K562 (cell line): Measurements from ENCODE around the gene PDE12.

Experiments used
- BCOR ChIP-seq: fragments of 450-650 bp; IDR thresholded peaks from 2 replicates; pipeline ENCODE4 v1.6.1; 2016
- CHD1 ChIP-seq: fragments of 200-600 bp; sonication (generic); IDR thresholded peaks from one replicate; pipeline ENCODE4 v1.6.1; 2012; ENCODE audit warnings: mild to moderate bottlenecking, moderate library complexity, low read length, inconsistent platforms
- CHD2 ChIP-seq: IDR thresholded peaks from 2 replicates; pipeline ENCODE4 v1.6.1; 2011; ENCODE audit warnings: low read depth, low read length
- EGR1 ChIP-seq: fragments of 450-650 bp; conservative IDR thresholded peaks from 2 replicates; pipeline ENCODE4 v1.6.1; 2017; ENCODE audit warnings: mild to moderate bottlenecking
- FOXJ3 ChIP-seq: sonication (generic); formaldehyde crosslinking; IDR thresholded peaks from 2 replicates; pipeline ENCODE4 v1.4.0; 2020; ENCODE audit warnings: mild to moderate bottlenecking, missing genetic modification reagents
- GABPA ChIP-seq: fragments of 200-800 bp; sonication (Bioruptor generic); conservative IDR thresholded peaks from 2 replicates; pipeline ENCODE4 v1.6.1; 2016; ENCODE audit warnings: low read depth, missing genetic modification characterization, missing compliant biosample characterization
- NRF1 ChIP-seq, 2 experiments: fragments of 450-650 bp; IDR thresholded peaks in 1 of 2; conservative IDR thresholded peaks in 1 of 2; 2 replicates each; pipeline ENCODE4 v1.6.1; 2014; ENCODE audit warnings: mild to moderate bottlenecking in 2 of 2
- POLR2AphosphoS2 ChIP-seq: IDR thresholded peaks from 2 replicates; pipeline ENCODE4 v1.6.1; 2012; ENCODE audit warnings: low read length, improper control_type of control experiment
- POU5F1 ChIP-seq: fragments of 150-350 bp; IDR thresholded peaks from 2 replicates; pipeline ENCODE4 v1.6.1; 2014; ENCODE audit warnings: borderline replicate concordance, low read length, low read depth, mild to moderate bottlenecking; ENCODE audit not compliant: partially characterized antibody

GRCh38 chr3:57557085-57557537 lies 1.0 kb downstream of the PDE12 start:
- no peak for TF ChIP-seq CHD2
- no peak for TF ChIP-seq EGR1
- no peak for TF ChIP-seq BCOR
- TF ChIP-seq CHD1, result no peak
- TF ChIP-seq GABPA, result no peak
- no peak for TF ChIP-seq FOXJ3 (CRISPR knock-in tag)
- TF ChIP-seq POU5F1, result no peak
- TF ChIP-seq NRF1 (conservative IDR thresholded peaks at IDR 0.05 in 1 of 2, IDR thresholded peaks at IDR 0.05 in 1 of 2), result no peak
- TF ChIP-seq POLR2AphosphoS2, result no peak
